Nephron (organoid): ENCODE results near the gene AOX1.

Source experiments
- H3K27ac Mint-ChIP-seq, 3 experiments: 2 replicates each; pipeline ENCODE4 v1.8.0; 2020; ENCODE audit warnings: mixed read lengths in 3 of 3, mild to moderate bottlenecking in 2 of 3, moderate library complexity in 1 of 3
- H3K27me3 Mint-ChIP-seq: 2 replicates; pipeline ENCODE4 v1.8.0; 2021; ENCODE audit warnings: low read depth, mild to moderate bottlenecking, moderate library complexity, mixed read lengths
- H3K36me3 Mint-ChIP-seq: 2 replicates; pipeline ENCODE4 v1.8.0; 2020; ENCODE audit warnings: low read depth, mixed read lengths
- H3K4me1 Mint-ChIP-seq: 2 replicates; pipeline ENCODE4 v1.8.0; 2020; ENCODE audit warnings: mixed read lengths
- H3K4me3 Mint-ChIP-seq, 3 experiments: 2 replicates each; pipeline ENCODE4 v1.8.0; 2020; ENCODE audit warnings: mild to moderate bottlenecking in 3 of 3, mixed read lengths in 3 of 3, moderate library complexity in 2 of 3
- H3K9me3 Mint-ChIP-seq: 2 replicates; pipeline ENCODE4 v1.8.0; 2020; ENCODE audit warnings: mixed read lengths
- CTCF ChIP-seq, 3 experiments: fragments of 200-600 bp; sonication (generic); IDR thresholded peaks; one replicate each; pipeline ENCODE4 v1.5.0; 2021; ENCODE audit warnings: antibody characterized with exemption in 3 of 3; ENCODE audit not compliant: unreplicated experiment in 3 of 3

AOX1 gene

GRCh38 chr2:200687922-200688920 is 102.4 kb downstream of the AOX1 start:
- Mint-ChIP-seq H3K36me3 (peaks cover 6% of the 10 kb centered on the region), H3K4me3 (no peak overlapping the region), H3K4me1 (no peaks in the 10 kb centered on the region), H3K27me3 (peaks cover 4% of the 10 kb centered on the region), H3K9me3 (peaks cover 7% of the 10 kb centered on the region), H3K27ac (no peak overlapping the region)
- no peak for TF ChIP-seq CTCF (IDR thresholded peaks at IDR 0.05; ENCODE audit: unreplicated experiment in 3 of 3)

GRCh38 chr2:200689115-200689514 is 103.3 kb downstream of the AOX1 start:
- Mint-ChIP-seq H3K4me3 (no peak overlapping the region), H3K9me3 (peaks cover 7% of the 10 kb centered on the region), H3K36me3 (peaks cover 6% of the 10 kb centered on the region), H3K27ac (no peak overlapping the region), H3K4me1 (no peaks in the 10 kb centered on the region), H3K27me3 (peaks cover 4% of the 10 kb centered on the region)
- no peak for TF ChIP-seq CTCF (IDR thresholded peaks at IDR 0.05; ENCODE audit: unreplicated experiment in 3 of 3)

- Mint-ChIP-seq H3K4me1 (no peaks in the 10 kb centered on the region), H3K4me3 (no peak overlapping the region), H3K36me3 (no peaks in the 10 kb centered on the region), H3K9me3 (no peaks in the 10 kb centered on the region), H3K27me3 (no peaks in the 10 kb centered on the region), H3K27ac (no peak overlapping the region)
- TF ChIP-seq CTCF (IDR thresholded peaks at IDR 0.05; ENCODE audit: unreplicated experiment in 3 of 3) = no peak
Observed at GRCh38 chr2:200693836-200694470, 108.1 kb downstream of the AOX1 start.

GRCh38 chr2:200695191-200695590 is 109.4 kb downstream of the AOX1 start:
- Mint-ChIP-seq H3K36me3 (no peaks in the 10 kb centered on the region), H3K27ac (no peak overlapping the region), H3K27me3 (no peaks in the 10 kb centered on the region), H3K9me3 (no peaks in the 10 kb centered on the region), H3K4me3 (no peak overlapping the region), H3K4me1 (no peaks in the 10 kb centered on the region)
- TF ChIP-seq CTCF (IDR thresholded peaks at IDR 0.05; ENCODE audit: unreplicated experiment in 3 of 3) = no peak

- no peak for TF ChIP-seq CTCF (IDR thresholded peaks at IDR 0.05; ENCODE audit: unreplicated experiment in 3 of 3)
- Mint-ChIP-seq H3K36me3 (no peaks in the 10 kb centered on the region), H3K9me3 (no peaks in the 10 kb centered on the region), H3K27ac (no peak overlapping the region), H3K27me3 (no peaks in the 10 kb centered on the region), H3K4me1 (no peaks in the 10 kb centered on the region), H3K4me3 (no peak overlapping the region)
Observed at GRCh38 chr2:200695601-200696000, 109.8 kb downstream of the AOX1 start.
